GM12874 (cell line): ENCODE measurements around the gene PHF23.

Experiments used
- TF ChIP-seq, protein P1 (sequence below): IDR thresholded peaks from 2 replicates; pipeline ENCODE4 v1.5.1; 2011; ENCODE audit warnings: low read depth, mild to moderate bottlenecking, control low read depth, low read length, moderate library complexity; ENCODE audit not compliant: insufficient read depth

PHF23 gene

DNA sequence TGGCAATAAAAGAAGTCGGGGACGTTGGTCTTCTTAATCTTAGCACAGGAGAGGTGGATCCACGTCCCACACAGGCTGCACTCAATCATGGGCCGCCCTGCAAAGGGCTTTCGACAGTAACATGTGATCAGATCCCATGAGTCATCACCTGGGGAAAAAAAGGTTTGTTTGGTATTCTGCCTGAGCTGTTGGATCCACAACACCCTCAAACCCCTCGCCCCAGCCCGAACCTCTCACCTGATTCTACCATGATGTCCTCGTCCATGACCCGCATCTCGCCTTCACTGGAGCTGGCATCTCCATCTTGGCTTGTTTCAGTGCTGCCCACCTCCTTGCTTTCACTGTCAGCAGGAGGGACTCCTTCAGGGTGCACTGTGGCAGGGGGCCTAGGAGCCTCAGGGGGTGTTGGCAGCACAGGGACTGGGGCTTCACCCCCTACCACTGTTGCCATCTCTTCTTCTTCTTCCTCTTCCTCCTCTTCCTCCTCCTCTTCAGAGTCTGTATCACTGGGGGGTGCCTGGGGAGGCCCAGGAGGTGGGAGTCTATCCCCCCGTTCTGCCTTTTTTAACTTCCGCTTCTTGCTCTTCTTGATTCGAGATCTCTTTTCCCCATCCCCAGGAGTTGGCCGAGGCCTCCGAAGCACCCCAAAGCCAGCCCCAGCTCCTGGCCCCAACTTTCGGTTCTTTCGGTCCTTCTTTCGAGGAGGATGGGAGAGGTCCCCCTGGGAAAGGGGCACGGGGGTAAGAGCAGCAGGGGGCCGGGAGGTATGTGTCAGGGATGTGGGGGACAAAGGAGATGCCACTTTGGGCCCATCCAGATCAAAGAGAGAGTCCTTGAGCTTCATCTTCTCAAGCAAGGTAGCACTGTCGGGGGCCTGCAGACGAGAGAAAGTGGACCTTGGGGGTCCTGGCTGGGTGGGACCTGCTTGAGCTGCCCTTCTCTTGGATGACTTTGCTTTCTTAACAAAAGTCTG, 3.3 kb downstream of the PHF23 start:
- TF ChIP-seq, protein P1, sequence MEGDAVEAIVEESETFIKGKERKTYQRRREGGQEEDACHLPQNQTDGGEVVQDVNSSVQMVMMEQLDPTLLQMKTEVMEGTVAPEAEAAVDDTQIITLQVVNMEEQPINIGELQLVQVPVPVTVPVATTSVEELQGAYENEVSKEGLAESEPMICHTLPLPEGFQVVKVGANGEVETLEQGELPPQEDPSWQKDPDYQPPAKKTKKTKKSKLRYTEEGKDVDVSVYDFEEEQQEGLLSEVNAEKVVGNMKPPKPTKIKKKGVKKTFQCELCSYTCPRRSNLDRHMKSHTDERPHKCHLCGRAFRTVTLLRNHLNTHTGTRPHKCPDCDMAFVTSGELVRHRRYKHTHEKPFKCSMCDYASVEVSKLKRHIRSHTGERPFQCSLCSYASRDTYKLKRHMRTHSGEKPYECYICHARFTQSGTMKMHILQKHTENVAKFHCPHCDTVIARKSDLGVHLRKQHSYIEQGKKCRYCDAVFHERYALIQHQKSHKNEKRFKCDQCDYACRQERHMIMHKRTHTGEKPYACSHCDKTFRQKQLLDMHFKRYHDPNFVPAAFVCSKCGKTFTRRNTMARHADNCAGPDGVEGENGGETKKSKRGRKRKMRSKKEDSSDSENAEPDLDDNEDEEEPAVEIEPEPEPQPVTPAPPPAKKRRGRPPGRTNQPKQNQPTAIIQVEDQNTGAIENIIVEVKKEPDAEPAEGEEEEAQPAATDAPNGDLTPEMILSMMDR, result no peak

DNA sequence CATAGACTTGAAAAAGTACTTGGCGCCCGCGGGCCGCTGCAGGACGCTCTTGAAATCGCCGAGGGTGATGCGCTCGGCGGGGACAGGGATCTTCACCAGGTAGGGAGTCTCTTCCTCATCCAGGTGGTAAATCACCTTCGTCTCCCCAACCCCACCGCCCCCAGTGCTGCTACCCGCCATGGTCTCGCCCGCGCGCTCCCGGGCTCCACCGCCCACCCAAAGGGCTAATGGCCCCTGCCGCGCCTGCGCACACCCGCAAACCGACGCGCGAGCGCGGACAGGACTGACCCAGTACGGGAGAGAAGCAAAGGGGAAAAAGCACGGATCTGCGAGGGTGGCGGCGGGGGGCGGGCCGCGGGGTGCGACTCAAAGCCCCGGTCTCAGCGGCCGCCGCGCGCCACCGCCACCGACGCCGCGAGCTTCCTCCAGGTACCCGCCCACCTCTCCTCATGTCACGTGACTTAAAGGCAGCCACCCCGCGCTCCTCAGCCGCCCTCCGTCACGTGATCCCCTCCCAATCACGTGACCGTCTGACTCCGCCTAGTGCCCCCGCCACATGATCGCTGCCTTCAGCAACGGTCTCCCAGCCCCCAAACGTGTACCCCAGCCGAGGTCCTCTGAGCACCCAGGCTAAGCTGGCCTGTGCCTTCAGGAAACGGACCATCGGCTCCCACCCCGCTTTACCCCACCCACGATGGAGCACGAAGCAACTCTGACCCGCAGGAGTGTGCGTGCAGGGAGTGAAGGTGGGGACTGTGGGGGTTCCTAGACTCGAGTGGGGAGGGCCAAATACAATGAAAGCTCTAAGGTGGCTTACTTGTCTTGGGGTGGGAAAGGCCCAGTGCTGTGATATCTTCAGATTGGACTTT, 4.9 kb downstream of the PHF23 start, which contains the start of gene DVL2:
Gene DVL2 (minus strand): TSS at position 435 of the 869 bp plus-strand sequence. CDS start 255 bp downstream, at position 180.
- TF ChIP-seq, protein P1, result no peak

DNA sequence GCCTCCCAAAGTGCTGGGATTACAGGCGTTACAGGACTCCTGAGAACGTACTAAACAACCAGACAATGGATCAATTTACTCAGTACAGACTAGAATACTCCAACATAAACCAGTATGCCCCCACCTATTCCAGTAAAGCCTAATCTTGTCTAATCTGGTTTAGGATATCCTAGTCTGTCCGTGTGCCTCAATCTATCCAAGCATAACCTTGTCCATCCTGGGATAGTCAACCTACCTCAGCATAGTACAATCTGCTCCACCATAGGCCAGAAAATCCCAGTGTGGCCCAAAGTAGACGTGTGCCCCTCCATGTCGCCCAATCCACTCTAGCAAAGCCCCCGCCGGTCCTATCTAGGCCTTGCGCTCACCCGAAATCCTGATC, 5.6 kb downstream of the PHF23 start:
- TF ChIP-seq, protein P1, result no peak

DNA sequence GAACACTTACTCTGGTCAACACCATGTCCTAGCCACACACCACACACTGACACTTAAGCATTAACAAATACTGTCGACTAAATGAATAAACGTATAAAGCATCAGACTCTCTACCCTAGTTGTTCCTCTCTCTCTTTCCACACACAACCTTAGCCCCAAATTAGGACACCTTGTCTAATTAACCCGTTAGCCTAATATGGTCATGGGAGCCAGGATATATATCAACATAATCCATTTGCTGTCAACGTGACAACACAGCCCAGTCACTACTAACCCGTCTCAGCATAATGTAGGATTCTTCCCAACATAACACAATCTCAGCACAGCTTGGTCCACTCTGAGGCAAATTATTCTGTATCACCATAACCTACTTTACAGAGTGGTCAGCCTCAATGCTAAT, 7.1 kb downstream of the PHF23 start:
- TF ChIP-seq, protein P1, result no peak

DNA sequence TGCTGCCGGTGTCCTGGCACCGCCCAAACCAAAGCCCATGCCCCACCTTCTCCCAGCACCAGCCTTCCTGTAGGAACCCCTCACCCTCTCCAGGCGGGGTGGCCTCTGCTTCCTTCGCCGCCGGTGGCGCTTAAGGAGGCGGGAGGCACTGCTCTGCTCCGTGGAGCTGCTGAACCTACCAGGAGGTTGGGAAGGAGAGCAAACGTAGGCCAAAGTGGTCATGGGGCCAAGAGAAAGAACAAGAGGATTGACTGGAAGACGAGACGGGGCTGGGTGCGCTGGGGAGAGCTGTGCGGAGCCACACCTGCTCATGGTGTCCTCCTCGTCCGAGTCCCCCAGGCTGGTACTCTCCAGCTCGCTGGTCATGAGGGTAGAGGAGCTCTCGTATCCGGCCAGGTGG, 9.8 kb downstream of the PHF23 start:
- TF ChIP-seq, protein P1, result no peak

GRCh38 chr17:7228920-7229319, 10.3 kb downstream of the PHF23 start:
- TF ChIP-seq, protein P1, result no peak
